ENCODE measurements around the gene ZNF212.

DNA sequence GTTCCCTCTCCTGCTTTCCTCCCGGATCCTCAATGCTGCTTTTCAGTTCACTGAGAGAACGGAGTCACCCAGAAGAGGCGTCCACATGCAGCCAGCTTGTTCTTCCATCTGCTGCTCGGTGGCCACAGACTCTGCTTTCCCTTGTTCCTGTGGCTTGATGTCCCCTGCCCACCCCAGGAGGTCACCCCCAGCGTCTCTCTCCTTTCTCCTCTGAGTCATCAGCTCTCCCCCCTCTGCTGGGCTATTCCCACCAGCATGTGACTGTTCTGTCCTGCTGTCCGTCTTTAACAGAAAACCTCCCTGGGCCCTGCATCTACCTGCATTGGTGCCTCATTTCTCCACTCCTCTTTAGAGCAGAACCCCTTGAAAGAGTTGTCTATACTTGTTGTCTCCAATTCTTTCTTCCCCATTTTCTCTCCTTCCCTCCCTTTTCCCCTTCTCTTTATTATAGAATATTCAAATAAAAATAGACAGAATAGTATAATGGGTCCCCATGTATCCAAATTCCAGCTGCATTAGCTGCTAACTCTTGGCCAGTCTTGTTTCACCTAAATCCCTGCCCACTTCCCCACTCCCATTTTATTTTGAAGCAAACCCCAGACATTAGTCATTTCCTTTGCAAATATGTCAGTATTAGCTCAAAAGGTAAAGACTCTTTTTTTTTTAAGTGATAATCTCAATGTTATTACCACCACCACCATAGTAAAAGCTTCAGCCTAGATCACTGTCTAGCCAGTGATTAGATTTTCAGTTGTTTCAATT, 40.0 kb upstream of the ZNF212 start:
- TF ChIP-seq, protein P1, sequence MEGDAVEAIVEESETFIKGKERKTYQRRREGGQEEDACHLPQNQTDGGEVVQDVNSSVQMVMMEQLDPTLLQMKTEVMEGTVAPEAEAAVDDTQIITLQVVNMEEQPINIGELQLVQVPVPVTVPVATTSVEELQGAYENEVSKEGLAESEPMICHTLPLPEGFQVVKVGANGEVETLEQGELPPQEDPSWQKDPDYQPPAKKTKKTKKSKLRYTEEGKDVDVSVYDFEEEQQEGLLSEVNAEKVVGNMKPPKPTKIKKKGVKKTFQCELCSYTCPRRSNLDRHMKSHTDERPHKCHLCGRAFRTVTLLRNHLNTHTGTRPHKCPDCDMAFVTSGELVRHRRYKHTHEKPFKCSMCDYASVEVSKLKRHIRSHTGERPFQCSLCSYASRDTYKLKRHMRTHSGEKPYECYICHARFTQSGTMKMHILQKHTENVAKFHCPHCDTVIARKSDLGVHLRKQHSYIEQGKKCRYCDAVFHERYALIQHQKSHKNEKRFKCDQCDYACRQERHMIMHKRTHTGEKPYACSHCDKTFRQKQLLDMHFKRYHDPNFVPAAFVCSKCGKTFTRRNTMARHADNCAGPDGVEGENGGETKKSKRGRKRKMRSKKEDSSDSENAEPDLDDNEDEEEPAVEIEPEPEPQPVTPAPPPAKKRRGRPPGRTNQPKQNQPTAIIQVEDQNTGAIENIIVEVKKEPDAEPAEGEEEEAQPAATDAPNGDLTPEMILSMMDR (IDR thresholded peaks at IDR 0.05) = no peak
- TF ChIP-seq POLR2A (IDR thresholded peaks at IDR 0.05) = no peak

Data from lower leg skin (tissue), 3 donors.